ENCODE data around the gene TOMM34.

- TF ChIP-seq MAZ (IDR thresholded peaks at IDR 0.05; ENCODE audit: borderline replicate concordance, low read depth, low read length) (no peak), CTCF (IDR thresholded peaks at IDR 0.05) (no peak), EP300 (IDR thresholded peaks at IDR 0.05) (no peak), CBX8 (IDR thresholded peaks at IDR 0.05) (no peak), POLR2A (IDR thresholded peaks at IDR 0.05; ENCODE audit: low read length) (no peak), SMC3 (IDR thresholded peaks at IDR 0.05) (no peak), TFCP2L1 (CRISPR knock-in tag; IDR thresholded peaks at IDR 0.05) (no peak), REST (IDR thresholded peaks at IDR 0.05) (no peak)
Observed at GRCh38 chr20:44990425-44990824, 30.2 kb upstream of the TOMM34 start.

All from A549 (cell line).